GM12892 (cell line): ENCODE measurements around the gene MICOS13.

ENCODE experiments used
- POLR2A ChIP-seq: IDR thresholded peaks from 2 replicates; pipeline ENCODE4 v1.6.1; 2011; ENCODE audit warnings: low read depth, low read length, control low read depth
- POLR2AphosphoS5 ChIP-seq: IDR thresholded peaks from 2 replicates; pipeline ENCODE4 v1.6.1; 2011; ENCODE audit warnings: low read depth, low read length, control low read depth

DNA sequence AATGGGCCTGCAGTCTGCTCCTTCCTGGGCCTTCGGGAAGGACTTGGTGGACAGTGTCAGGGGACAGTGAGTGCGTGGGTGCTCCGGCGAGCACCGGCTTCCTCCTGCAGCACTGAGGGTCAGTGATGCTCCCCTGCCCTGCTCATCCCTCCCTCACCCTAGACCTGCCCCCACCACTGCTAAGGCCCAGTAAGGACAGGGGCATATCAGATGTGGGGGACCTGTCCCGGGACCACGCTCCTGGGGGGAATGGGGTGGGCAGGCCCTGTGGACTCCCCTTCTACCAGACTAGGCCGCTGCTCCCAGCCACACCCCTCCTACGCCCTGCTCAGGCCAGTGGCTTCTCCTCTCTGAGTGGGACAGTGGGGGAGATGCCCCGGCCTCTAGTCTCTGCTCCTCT, 3.2 kb downstream of the MICOS13 start:
- no peak for TF ChIP-seq POLR2AphosphoS5
- TF ChIP-seq POLR2A = no peak
